GOT3 (cell line): ENCODE measurements around the gene CDC42SE2.

ENCODE experiments used
- DNase-seq: peaks from one replicate; lab custom pipeline; 2025; ENCODE audit warnings: mixed read lengths; lab: John Stamatoyannopoulos, UW

Gene CDC42SE2

GRCh38 chr5:131263648-131264450 lies at the start of gene CDC42SE2:
Gene CDC42SE2 (plus strand): TSS chr5:131264053. CDS start chr5:131359494, 95,441 bp downstream.
- DNase-seq = peak; percentile 78

GRCh38 chr5:131214609-131215227 lies 49.1 kb upstream of the CDC42SE2 start:
- DNase-seq = no peak

- DNase-seq = no peak
Observed at GRCh38 chr5:131217791-131218190, 46.1 kb upstream of the CDC42SE2 start.

- no peak for DNase-seq
Observed at GRCh38 chr5:131218392-131218791, 45.5 kb upstream of the CDC42SE2 start.

GRCh38 chr5:131220566-131220965 lies 43.3 kb upstream of the CDC42SE2 start:
- DNase-seq = no peak

- no peak for DNase-seq
Observed at GRCh38 chr5:131221008-131221703, 42.7 kb upstream of the CDC42SE2 start.

GRCh38 chr5:131221888-131222287 lies 42.0 kb upstream of the CDC42SE2 start:
- no peak for DNase-seq

- no peak for DNase-seq
Observed at GRCh38 chr5:131222731-131223130, 41.1 kb upstream of the CDC42SE2 start.

GRCh38 chr5:131223751-131224386 lies 40.0 kb upstream of the CDC42SE2 start:
- DNase-seq = no peak

GRCh38 chr5:131224387-131225201 lies 39.3 kb upstream of the CDC42SE2 start:
- no peak for DNase-seq

GRCh38 chr5:131225282-131225974 lies 38.4 kb upstream of the CDC42SE2 start:
- no peak for DNase-seq

GRCh38 chr5:131226899-131227298 lies 37.0 kb upstream of the CDC42SE2 start:
- DNase-seq = no peak

- no peak for DNase-seq
Observed at GRCh38 chr5:131228646-131229045, 35.2 kb upstream of the CDC42SE2 start.

GRCh38 chr5:131229623-131230022 lies 34.2 kb upstream of the CDC42SE2 start:
- DNase-seq = no peak

- DNase-seq = no peak
Observed at GRCh38 chr5:131230406-131230805, 33.4 kb upstream of the CDC42SE2 start.

GRCh38 chr5:131239686-131240085 lies 24.2 kb upstream of the CDC42SE2 start:
- DNase-seq = no peak

- no peak for DNase-seq
Observed at GRCh38 chr5:131242728-131243255, 21.1 kb upstream of the CDC42SE2 start.

GRCh38 chr5:131245312-131245711 lies 18.5 kb upstream of the CDC42SE2 start:
- DNase-seq = no peak

- DNase-seq = no peak
Observed at GRCh38 chr5:131245948-131246347, 17.9 kb upstream of the CDC42SE2 start.

- no peak for DNase-seq
Observed at GRCh38 chr5:131246504-131246903, 17.3 kb upstream of the CDC42SE2 start.
